Activated T-cell treated with anti-CD3 and anti-CD28 coated beads for 4 hours (primary cell): ENCODE results near the gene STAG1.
"Not testable (repeated sequence)": the region's sequence is repeated elsewhere in the genome, so short reads cannot be mapped to it uniquely, and the experiment has no call there.

Experiments used
- DNase-seq: peaks from one replicate; pipeline ENCODE4 v3.0.0-alpha.2; 2020

The STAG1 gene

GRCh38 chr3:136490646-136491405 is 261.4 kb downstream of the STAG1 start:
- no peak for DNase-seq

GRCh38 chr3:136485777-136486176 is 266.4 kb downstream of the STAG1 start:
- no peak for DNase-seq

- DNase-seq: no peak
Measured at GRCh38 chr3:136476280-136476679, 275.9 kb downstream of the STAG1 start.

- not testable (repeated sequence) for DNase-seq
Measured at GRCh38 chr3:136474876-136475275, 277.3 kb downstream of the STAG1 start.

GRCh38 chr3:136473716-136474326 is 278.4 kb downstream of the STAG1 start:
- DNase-seq: no peak

GRCh38 chr3:136465296-136465695 is 286.9 kb downstream of the STAG1 start:
- DNase-seq: no peak

- DNase-seq: no peak
Measured at GRCh38 chr3:136464502-136464901, 287.7 kb downstream of the STAG1 start.

- no peak for DNase-seq
Measured at GRCh38 chr3:136463170-136463569, 289.0 kb downstream of the STAG1 start.

GRCh38 chr3:136457793-136458192 is 294.4 kb downstream of the STAG1 start:
- DNase-seq: no peak

- DNase-seq: no peak
Measured at GRCh38 chr3:136456196-136456595, 296.0 kb downstream of the STAG1 start.

GRCh38 chr3:136444581-136444980 is 307.6 kb downstream of the STAG1 start:
- DNase-seq: no peak

GRCh38 chr3:136437043-136437442 is 315.1 kb downstream of the STAG1 start:
- DNase-seq: no peak

GRCh38 chr3:136434429-136434828 is 317.7 kb downstream of the STAG1 start:
- DNase-seq: no peak

- no peak for DNase-seq
Measured at GRCh38 chr3:136432685-136433084, 319.5 kb downstream of the STAG1 start.

GRCh38 chr3:136428167-136428566 is 324.0 kb downstream of the STAG1 start:
- no peak for DNase-seq

- no peak for DNase-seq
Measured at GRCh38 chr3:136427236-136427635, 324.9 kb downstream of the STAG1 start.

- DNase-seq: no peak
Measured at GRCh38 chr3:136414476-136414875, 337.7 kb downstream of the STAG1 start.

GRCh38 chr3:136412307-136412706 is 339.9 kb downstream of the STAG1 start:
- DNase-seq: no peak

- DNase-seq: no peak
Measured at GRCh38 chr3:136409549-136409948, 342.6 kb downstream of the STAG1 start.

GRCh38 chr3:136404056-136404455 is 348.1 kb downstream of the STAG1 start:
- no peak for DNase-seq

- no peak for DNase-seq
Measured at GRCh38 chr3:136396916-136397315, 355.3 kb downstream of the STAG1 start.

GRCh38 chr3:136390574-136390973 is 361.6 kb downstream of the STAG1 start:
- DNase-seq: no peak

- DNase-seq: no peak
Measured at GRCh38 chr3:136387031-136387430, 365.1 kb downstream of the STAG1 start.

GRCh38 chr3:136385457-136385856 is 366.7 kb downstream of the STAG1 start:
- no peak for DNase-seq

- no peak for DNase-seq
Measured at GRCh38 chr3:136381051-136381450, 371.1 kb downstream of the STAG1 start.
